ENCODE data around the gene TMEM150B.

TMEM150B gene, protein sequence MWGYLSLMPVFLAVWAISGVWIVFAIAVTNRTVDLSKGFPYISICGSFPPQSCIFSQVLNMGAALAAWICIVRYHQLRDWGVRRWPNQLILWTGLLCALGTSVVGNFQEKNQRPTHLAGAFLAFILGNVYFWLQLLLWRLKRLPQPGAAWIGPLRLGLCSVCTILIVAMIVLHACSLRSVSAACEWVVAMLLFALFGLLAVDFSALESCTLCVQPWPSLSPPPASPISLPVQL

DNA sequence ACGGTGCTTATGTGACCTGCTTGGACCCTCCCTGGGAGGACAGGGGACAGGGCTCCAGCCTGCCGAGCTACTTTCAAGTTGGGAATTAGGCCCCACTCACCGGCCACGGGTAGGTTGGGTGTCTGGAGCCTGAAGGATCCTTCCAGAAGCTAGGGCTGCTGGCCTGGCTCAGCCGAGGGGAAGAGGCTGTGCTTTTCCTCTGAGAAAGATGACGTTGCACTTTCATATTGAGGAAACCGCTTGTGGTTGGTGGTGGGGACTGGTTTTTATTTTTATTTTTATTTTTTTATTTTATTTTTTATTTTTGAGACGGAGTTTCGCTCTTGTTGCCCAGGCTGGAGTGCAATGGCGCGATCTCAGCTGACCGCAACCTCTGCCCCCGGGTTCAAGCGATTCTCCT lies at the start of gene TMEM150B:
Gene TMEM150B, minus strand, starts transcription at position 170 of the 400 bp plus-strand sequence. CDS start 4,305 bp downstream, outside the sequence.
- Histone ChIP-seq H3K9ac (ENCODE audit: low read length) (no peak within 1 kb of the TSS), H3K4me3 (ENCODE audit: low read length) (no peak within 1 kb of the TSS), H3K27ac (ENCODE audit: low read length) (no peak within 1 kb of the TSS), H3K9me3 (ENCODE audit: control insufficient read depth, low read depth, low read length) (no peaks in the 10 kb centered on the region), H3K27me3 (ENCODE audit: control insufficient read depth, insufficient read depth, low read length) (no peaks in the 10 kb centered on the region), H3K36me3 (ENCODE audit: control insufficient read depth, low read depth, low read length) (no peaks in the 10 kb centered on the region), H3K4me1 (ENCODE audit: control insufficient read depth, low read depth, low read length) (no peaks in the 10 kb centered on the region)

DNA sequence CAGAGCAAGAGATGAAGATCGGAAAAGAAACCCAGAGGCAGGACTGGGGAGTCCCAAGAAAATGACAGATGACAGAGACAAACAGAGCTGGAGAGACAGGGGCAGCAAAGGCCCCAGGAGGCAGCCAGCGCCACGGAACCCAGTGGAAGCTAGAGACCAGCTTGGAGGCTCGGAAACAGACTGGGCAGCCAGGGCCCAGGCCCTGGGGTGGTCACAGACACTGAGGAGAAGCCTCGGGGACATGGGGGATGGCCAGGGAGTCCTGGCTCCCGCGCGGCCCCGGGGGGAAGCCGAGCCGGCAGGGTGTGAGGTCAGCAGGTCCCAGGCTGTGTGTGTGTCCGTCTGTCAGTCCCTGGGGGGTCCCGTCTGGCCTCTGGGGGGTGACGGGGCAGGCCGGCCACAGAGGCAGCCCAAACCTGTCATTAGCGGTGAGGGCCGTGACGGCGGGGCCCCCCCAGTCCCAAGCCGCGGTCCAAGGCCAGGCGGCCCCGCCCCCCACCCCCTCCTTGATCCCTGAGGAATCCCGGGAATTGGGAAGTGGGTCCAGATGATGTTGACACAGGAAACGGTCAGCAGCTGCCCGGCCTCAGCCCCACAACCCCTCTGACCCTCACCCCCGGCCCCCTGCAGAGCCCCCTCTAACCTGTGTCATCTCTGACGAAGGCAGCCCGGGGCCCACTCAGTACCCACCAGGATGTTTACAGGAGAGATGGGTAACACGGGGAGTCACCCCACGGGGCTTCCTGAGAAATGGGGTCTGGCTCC lies 49.0 kb upstream of the TMEM150B start:
- H3K27ac ChIP-seq (ENCODE audit: low read length) = no peak overlapping the region
- peaks cover 53% of the 10 kb centered on the region for H3K27me3 ChIP-seq (ENCODE audit: control insufficient read depth, insufficient read depth, low read length)
- H3K4me3 ChIP-seq (ENCODE audit: low read length) = no peak overlapping the region
- H3K36me3 ChIP-seq (ENCODE audit: control insufficient read depth, low read depth, low read length) = no peaks in the 10 kb centered on the region
- H3K4me1 ChIP-seq (ENCODE audit: control insufficient read depth, low read depth, low read length) = peaks cover 25% of the 10 kb centered on the region
- no peaks in the 10 kb centered on the region for H3K9me3 ChIP-seq (ENCODE audit: control insufficient read depth, low read depth, low read length)
- H3K9ac ChIP-seq (ENCODE audit: low read length) = no peak overlapping the region

DNA sequence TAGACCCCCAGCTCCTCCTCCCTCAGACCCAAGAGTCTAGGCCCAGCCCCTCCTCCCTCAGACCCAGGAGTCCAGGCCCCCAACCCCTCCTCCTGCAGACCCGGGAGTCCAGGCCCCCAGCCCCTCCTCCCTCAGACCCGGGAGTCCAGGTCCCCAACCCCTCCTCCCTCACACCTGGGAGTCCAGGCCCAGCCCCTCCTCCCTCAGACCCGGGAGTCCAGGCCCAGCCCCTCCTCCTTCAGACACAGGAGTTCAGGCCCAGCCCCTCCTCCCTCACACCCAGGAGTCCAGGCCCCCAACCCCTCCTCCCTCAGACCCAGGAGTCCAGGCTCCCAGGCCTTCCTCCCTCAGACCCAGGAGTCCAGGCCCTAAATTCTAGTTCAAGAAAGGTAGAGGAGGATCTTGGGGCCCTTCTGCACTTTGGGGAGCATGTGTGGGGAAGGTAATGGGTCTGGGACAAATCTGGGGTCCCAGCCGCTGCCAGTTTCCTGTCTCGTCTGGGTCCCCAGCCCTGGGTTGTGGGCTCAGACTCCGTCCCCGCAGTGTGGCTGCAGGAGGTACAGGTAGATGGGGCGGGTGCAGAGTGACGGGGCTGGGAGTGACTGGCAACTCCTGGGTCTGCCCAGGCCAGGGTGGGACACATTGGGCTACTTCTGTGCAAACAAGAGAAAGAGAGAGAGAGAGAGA lies 48.3 kb upstream of the TMEM150B start:
- Histone ChIP-seq H3K36me3 (ENCODE audit: control insufficient read depth, low read depth, low read length) (no peaks in the 10 kb centered on the region), H3K9ac (ENCODE audit: low read length) (no peak overlapping the region), H3K27ac (ENCODE audit: low read length) (no peak overlapping the region), H3K4me3 (ENCODE audit: low read length) (no peak overlapping the region), H3K9me3 (ENCODE audit: control insufficient read depth, low read depth, low read length) (no peaks in the 10 kb centered on the region), H3K4me1 (ENCODE audit: control insufficient read depth, low read depth, low read length) (peaks cover 25% of the 10 kb centered on the region), H3K27me3 (ENCODE audit: control insufficient read depth, insufficient read depth, low read length) (peaks cover 53% of the 10 kb centered on the region)

DNA sequence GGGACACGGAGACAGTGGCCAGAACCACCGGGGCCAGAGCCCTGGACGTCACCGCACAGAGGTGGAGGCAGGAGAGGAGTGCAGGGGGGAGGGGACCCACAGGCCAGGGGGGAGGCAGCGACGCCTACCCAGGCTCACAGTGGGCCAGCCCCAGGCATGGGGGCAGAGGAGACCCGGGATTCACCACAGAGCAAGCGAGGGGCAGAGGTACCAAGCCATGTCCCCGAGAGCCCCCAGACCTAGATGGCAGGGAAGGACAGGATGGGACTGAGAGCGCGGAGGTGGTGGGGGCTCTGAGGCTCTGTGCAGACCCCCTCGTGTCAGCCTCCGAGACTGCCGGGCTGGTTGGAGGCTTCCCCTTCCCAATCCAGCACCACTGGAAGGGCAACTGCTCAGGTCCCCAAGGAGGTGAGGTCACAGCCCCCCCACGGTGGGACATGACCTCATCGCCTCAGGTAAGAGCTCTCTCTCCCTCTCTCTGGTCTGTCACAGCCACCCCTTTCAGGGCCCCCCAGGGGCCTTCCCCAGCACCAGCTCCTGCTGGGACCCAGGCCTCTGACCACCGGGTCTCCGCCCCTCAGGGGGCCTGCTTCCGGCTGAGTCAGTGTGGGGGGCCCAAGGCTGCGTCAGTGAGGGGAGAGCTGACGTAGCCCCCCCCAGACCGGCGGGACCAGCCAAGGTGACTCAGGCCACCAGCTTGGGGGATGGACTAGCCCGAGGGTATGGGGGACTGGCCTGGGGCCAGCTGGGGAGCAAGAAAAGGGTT lies 47.4 kb upstream of the TMEM150B start:
- Histone ChIP-seq H3K36me3 (ENCODE audit: control insufficient read depth, low read depth, low read length) (no peaks in the 10 kb centered on the region), H3K4me3 (ENCODE audit: low read length) (no peak overlapping the region), H3K9ac (ENCODE audit: low read length) (no peak overlapping the region), H3K27me3 (ENCODE audit: control insufficient read depth, insufficient read depth, low read length) (peaks cover 53% of the 10 kb centered on the region), H3K9me3 (ENCODE audit: control insufficient read depth, low read depth, low read length) (no peaks in the 10 kb centered on the region), H3K4me1 (ENCODE audit: control insufficient read depth, low read depth, low read length) (peaks cover 19% of the 10 kb centered on the region), H3K27ac (ENCODE audit: low read length) (no peak overlapping the region)

DNA sequence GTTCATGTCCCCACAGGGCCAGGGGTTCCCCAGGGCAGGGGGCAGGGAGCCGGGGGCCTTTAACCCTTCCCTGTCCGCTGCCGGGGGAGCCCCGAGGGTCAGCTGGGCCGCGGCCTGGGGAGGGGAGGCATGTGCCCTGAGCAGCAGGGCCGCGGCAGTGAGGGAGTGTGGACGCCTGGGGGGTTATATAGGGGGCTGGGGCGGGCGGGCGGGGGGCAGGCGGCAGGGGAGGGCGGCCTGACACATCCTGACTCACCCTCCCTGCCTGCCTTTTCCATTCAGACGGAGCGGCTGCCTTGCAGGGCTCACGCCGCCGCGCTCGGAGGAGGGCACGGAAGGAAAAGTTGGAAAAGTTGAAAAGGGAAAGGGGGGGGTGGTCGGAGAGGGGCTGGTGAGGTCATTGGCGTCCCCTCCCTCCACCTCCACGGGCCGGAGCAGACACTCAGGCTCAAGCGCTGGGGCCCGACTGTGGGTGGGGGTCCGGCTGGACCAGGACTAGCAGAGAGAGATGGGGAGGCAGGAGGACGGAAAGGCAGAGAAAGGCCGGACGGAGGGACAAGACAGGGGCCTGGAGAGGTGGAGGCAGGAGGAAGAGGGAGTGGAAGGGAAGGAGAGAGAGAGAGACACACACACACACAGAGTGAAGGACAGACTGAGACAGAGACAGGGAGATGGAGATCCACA lies 45.3 kb upstream of the TMEM150B start, which contains the start of gene IL11:
Gene IL11, minus strand, starts transcription at position 159 of the 684 bp plus-strand sequence. Its CDS starts 153 bp downstream, at position 6.
- H3K9me3 ChIP-seq (ENCODE audit: control insufficient read depth, low read depth, low read length) = no peaks in the 10 kb centered on the region
- no peaks in the 10 kb centered on the region for H3K36me3 ChIP-seq (ENCODE audit: control insufficient read depth, low read depth, low read length)
- H3K4me3 ChIP-seq (ENCODE audit: low read length) = peak within 1 kb of the TSS; percentile 54
- peaks cover 46% of the 10 kb centered on the region for H3K27me3 ChIP-seq (ENCODE audit: control insufficient read depth, insufficient read depth, low read length)
- no peak within 1 kb of the TSS for H3K27ac ChIP-seq (ENCODE audit: low read length)
- H3K4me1 ChIP-seq (ENCODE audit: control insufficient read depth, low read depth, low read length) = peaks cover 8% of the 10 kb centered on the region
- no peak within 1 kb of the TSS for H3K9ac ChIP-seq (ENCODE audit: low read length)

DNA sequence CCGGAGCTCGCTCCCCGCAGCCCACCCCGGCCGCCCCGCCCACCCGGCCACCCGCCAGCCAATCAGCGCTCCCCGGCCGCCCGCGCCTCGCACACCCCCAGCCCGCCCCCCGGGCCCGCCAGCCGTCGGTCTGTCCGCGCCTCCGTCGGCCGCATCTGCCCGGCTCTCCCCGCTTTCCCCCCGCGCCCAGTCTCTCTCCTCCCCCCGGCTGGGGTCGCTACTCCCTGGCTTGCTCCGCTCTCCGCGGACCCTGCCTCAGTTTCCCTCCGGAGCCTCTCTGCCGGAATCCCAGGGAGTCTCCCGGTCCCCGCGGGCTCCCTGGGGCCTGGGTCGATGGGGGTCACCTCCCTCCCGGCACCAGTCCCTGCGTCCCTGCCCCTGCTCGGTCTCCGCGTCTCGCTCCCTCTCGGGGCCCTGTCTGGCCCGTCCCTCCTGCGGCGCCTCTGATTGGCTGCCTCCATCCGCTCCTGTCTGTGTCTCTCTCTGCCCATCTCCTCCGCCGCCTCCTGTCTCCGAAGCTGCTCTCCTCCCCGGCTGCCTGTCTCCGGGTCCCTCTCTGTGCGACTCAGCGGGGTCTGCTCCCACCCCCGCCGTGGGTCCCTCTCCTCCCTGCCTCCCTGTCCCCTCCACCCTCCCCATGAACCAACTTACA lies 44.6 kb upstream of the TMEM150B start:
- Histone ChIP-seq H3K36me3 (ENCODE audit: control insufficient read depth, low read depth, low read length) (no peaks in the 10 kb centered on the region), H3K27ac (ENCODE audit: low read length) (no peak overlapping the region), H3K9ac (ENCODE audit: low read length) (no peak overlapping the region), H3K27me3 (ENCODE audit: control insufficient read depth, insufficient read depth, low read length) (peaks cover 46% of the 10 kb centered on the region), H3K4me3 (ENCODE audit: low read length) (peak overlapping the region; percentile 54), H3K9me3 (ENCODE audit: control insufficient read depth, low read depth, low read length) (no peaks in the 10 kb centered on the region), H3K4me1 (ENCODE audit: control insufficient read depth, low read depth, low read length) (peaks cover 8% of the 10 kb centered on the region)

DNA sequence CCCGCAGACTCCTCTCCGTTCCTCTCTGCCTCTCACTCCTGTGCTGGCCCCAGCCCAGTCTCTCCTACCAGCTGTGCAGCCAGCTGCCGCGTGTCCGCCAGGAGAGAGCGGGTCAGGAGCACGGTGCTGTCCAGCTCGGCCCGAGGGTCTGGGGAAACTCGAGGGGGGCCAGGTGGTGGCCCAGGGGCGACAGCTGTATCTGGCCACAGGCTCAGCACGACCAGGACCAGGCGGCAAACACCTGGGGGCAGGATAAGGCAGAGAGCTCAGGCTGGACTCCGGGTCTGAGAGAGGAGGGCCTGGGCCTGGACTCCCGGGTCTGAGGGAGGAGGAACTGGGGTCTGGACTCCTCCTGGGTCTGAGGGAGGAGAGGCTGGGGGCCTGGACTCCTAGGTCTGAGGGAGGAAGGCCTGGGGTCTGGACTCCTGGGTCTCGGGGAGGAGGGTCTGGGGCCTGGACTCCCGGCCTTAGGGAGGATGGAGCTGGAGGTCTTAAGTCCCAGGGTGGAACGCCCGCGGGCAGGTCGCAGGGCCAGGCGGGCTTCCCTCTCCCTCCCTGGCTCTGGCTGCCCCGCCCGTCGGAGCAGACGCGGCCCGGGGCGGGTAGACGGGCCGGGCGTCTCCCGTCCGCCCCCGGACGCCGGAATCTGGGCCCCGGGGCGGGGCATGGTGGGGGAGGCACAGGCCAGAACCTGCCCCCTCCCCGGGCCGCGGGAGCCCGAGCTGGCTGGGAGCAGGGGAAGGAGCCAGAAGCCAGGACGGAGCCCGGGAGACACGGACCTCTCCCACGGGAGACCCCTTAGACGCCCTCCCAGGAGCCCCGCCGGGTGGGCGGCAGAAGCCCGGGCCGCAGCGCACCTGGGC lies 43.8 kb upstream of the TMEM150B start:
- Histone ChIP-seq H3K4me1 (ENCODE audit: control insufficient read depth, low read depth, low read length) (peaks cover 4% of the 10 kb centered on the region), H3K27me3 (ENCODE audit: control insufficient read depth, insufficient read depth, low read length) (peaks cover 47% of the 10 kb centered on the region), H3K36me3 (ENCODE audit: control insufficient read depth, low read depth, low read length) (no peaks in the 10 kb centered on the region), H3K9me3 (ENCODE audit: control insufficient read depth, low read depth, low read length) (no peaks in the 10 kb centered on the region), H3K27ac (ENCODE audit: low read length) (no peak overlapping the region), H3K4me3 (ENCODE audit: low read length) (peak overlapping the region; percentile 40), H3K9ac (ENCODE audit: low read length) (no peak overlapping the region)

DNA sequence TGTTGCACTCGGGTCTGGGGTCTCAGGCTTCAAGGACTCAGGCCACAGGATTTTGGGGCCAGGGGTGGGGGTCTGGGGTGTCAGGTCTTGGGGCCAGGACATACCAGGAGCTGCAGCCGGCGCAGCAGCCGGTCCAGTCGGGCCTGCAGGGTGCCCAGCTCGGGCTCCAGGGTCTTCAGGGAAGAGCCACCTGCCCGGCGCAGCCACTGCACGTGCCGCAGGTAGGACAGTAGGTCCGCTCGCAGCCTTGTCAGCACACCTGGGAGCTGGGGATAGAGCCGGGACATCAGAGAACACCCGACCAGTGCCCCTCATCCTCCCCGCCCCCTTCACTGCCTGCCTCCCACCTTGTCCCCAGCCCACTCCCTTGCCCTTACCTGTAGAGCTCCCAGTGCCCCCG lies 43.0 kb upstream of the TMEM150B start:
- Histone ChIP-seq H3K27me3 (ENCODE audit: control insufficient read depth, insufficient read depth, low read length) (peaks cover 49% of the 10 kb centered on the region), H3K36me3 (ENCODE audit: control insufficient read depth, low read depth, low read length) (no peaks in the 10 kb centered on the region), H3K4me3 (ENCODE audit: low read length) (no peak overlapping the region), H3K4me1 (ENCODE audit: control insufficient read depth, low read depth, low read length) (peaks cover under 1% of the 10 kb centered on the region), H3K9ac (ENCODE audit: low read length) (no peak overlapping the region), H3K27ac (ENCODE audit: low read length) (no peak overlapping the region), H3K9me3 (ENCODE audit: control insufficient read depth, low read depth, low read length) (no peaks in the 10 kb centered on the region)

DNA sequence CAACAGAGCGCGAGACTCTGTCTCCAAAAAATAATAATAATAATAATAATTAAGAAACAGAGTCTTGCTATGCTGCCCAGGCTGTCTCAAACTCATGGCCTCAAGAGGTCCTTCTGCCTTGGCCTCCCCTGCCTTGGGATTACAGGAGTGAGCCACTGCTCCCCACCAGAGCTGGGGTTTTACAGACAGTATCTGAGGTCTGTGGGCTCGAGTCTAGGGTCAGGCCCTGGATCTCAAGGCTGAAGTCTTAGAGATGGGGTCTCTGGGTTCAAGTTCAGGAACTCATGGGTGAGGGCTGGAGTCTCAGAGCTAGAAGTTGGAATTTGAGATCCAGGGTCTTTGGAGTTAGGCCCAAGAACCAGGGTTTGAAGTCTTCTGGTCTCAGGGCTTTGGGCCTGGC lies 41.6 kb upstream of the TMEM150B start:
- peaks cover 4% of the 10 kb centered on the region for H3K4me1 ChIP-seq (ENCODE audit: control insufficient read depth, low read depth, low read length)
- no peak overlapping the region for H3K27ac ChIP-seq (ENCODE audit: low read length)
- no peaks in the 10 kb centered on the region for H3K9me3 ChIP-seq (ENCODE audit: control insufficient read depth, low read depth, low read length)
- peaks cover 38% of the 10 kb centered on the region for H3K27me3 ChIP-seq (ENCODE audit: control insufficient read depth, insufficient read depth, low read length)
- no peak overlapping the region for H3K4me3 ChIP-seq (ENCODE audit: low read length)
- H3K36me3 ChIP-seq (ENCODE audit: control insufficient read depth, low read depth, low read length) = no peaks in the 10 kb centered on the region
- no peak overlapping the region for H3K9ac ChIP-seq (ENCODE audit: low read length)

DNA sequence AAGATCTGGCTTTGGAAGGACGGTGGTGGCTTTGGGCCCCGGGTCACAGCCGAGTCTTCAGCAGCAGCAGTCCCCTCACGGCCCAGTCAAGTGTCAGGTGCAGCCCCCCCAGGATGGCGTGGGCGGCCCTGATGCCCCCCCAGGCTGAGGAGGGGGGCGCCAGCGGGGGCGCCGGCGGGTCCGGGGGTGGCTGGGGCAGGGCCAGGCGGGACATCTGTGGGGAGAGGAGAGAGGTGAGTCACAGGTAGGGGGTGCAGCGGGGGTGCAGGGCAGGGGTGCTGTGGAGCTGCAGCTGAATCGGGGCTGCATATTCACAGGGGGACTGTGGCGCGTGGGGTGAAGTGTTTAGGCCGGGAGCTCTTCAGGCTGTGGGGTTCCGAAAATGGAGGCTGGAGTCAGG lies 40.8 kb upstream of the TMEM150B start:
- no peaks in the 10 kb centered on the region for H3K36me3 ChIP-seq (ENCODE audit: control insufficient read depth, low read depth, low read length)
- H3K9me3 ChIP-seq (ENCODE audit: control insufficient read depth, low read depth, low read length) = no peaks in the 10 kb centered on the region
- H3K27me3 ChIP-seq (ENCODE audit: control insufficient read depth, insufficient read depth, low read length) = peaks cover 30% of the 10 kb centered on the region
- H3K27ac ChIP-seq (ENCODE audit: low read length) = no peak overlapping the region
- H3K9ac ChIP-seq (ENCODE audit: low read length) = no peak overlapping the region
- H3K4me1 ChIP-seq (ENCODE audit: control insufficient read depth, low read depth, low read length) = peaks cover 4% of the 10 kb centered on the region
- no peak overlapping the region for H3K4me3 ChIP-seq (ENCODE audit: low read length)
